Kidney glomerular epithelial cell (primary cell): ENCODE measurements around the gene SRP72.

ENCODE experiments used
- DNase-seq: peaks from one replicate; lab custom pipeline; 2025; lab: John Stamatoyannopoulos, UW

SRP72 gene

DNA sequence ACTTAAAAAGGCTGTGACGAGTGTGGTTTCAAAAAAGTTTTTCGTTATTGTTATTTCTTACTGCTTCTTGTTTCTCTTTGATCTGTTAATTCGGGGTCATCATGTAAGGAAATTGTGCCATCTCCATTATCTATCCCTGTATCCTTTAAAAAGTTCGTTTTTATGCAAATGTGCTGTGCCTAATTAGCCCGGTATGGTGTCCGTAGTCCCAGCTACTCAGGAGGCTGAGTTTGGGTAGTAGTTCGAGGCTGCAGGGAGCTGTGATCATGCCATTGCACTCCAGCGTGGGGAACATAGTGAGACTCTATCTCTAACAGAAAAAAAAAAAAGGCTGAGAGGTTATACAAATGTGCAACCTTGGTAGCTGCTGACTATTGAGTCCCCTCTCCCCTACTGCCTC, 83.2 kb downstream of the SRP72 start:
- DNase-seq = no peak

DNA sequence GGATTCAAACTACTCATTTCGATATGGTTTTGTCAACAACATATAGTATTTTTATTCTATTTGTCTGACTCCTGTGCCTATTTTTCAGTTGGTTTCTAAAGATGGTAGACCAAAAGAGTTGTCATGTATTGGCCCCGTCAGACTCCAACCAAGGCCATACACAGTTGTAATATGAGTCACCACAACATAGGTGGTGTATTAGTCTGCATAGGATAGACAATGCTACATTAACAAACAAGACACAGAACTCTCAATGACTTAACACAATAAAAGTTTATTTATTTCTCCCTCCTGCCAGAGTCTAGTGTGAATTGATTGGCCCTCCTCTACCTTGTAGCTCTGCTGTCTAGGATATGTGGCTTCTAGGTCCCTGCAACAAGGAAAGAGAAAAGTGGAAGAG, 84.1 kb downstream of the SRP72 start:
- no peak for DNase-seq

DNA sequence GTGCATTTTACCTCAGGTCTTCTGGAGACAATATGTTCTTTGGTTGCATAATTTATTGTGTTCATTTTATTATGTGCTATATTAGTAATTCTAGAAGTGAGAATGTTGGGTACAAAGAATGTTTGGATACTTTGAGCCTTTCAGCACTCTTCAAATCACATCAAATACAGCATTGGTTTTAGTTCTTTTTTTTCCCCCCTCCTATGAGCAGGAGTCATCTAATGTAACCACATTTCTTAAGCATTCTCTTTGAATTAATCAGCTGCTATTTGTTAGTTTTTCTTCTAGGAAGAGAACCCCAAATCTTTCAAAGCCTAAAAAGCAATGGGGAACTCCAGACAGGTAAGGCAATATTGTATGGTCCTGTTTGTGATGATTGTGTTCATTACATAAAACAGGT, 84.9 kb downstream of the SRP72 start:
- no peak for DNase-seq
